ENCODE data around the gene SNRPA1. TPM values are rescaled to one million over a fixed set of nuclear protein-coding genes. Genes with fewer than 3 reads are reported as not detected.

Gene SNRPA1
- total and polyA plus RNA-seq, 9 of the 15 experiments (the other 6 are each of a cell fraction or from before 2014, with no cell fraction given): 62.7 to 245 (median 189) TPM

DNA sequence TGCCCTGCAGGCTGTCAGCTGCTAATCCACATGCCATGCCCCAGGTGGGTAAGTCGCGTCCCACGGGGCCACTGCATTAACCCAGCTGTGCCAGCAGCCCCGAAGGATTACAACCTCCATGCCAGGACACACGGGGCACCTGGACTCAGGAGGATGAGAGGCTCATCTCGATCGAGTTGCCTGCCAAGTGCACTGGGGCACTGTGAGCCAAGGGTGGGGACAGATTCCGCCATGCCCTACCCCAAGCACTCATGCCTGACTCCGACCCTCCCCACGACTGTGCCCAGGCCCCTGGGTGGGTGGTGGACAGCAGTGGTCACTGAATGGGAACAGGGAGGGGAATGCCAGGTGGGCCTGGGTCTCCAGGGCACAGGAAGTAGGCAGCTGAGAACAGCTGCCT lies 20.7 kb upstream of the SNRPA1 start (continued):
- TF ChIP-seq, protein P1, sequence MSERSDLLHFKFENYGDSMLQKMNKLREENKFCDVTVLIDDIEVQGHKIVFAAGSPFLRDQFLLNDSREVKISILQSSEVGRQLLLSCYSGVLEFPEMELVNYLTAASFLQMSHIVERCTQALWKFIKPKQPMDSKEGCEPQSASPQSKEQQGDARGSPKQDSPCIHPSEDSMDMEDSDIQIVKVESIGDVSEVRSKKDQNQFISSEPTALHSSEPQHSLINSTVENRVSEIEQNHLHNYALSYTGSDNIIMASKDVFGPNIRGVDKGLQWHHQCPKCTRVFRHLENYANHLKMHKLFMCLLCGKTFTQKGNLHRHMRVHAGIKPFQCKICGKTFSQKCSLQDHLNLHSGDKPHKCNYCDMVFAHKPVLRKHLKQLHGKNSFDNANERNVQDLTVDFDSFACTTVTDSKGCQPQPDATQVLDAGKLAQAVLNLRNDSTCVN (CRISPR knock-in tag; IDR thresholded peaks at IDR 0.05): no peak

DNA sequence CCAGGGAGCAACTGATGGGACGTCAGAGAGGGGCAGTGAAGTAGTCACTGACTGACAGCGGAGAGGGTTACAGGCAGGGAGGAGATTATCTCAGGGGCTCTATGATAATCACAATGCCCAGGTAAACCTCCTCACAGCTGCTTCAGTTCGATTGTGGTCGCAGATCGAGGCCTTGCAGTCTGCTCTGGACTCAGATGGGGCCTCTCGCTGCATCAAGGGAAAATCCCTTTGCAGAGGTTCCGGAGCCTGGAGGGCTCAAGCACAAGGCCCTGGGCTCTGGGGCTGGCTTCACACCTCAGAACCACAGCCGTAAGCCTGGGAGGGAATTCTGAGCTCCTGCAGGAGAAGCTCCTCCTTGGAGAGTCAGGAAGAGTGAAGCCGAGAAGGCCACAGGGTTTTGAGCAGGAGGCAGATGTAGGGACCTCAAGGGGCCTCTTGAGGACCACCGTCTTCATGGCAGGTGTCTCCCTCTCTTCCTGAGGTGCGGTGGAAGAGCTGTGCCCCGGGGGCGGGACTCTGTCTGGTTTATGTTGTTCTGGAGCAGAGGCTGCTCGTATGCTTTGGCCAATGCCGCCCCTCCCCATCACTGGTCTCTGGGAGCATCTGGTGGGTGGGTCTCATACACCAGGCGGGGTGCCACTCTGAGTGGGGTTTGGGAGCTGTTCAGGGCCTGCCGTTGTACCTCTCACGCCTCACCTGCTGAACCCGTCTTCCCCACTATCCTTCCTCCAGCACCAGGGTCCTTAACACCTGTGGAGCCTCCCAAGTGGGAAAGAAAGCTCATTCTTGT lies 19.5 kb upstream of the SNRPA1 start:
- no peak overlapping the region for H2AFZ ChIP-seq (ENCODE audit: low read depth, low read length)
- H3K9ac ChIP-seq (ENCODE audit: insufficient read depth in 1 of 2, low read depth in 2 of 2, low read length in 2 of 2): peak overlapping the region in 1 of 2 experiments; percentile 35; a peak in 1 of 4 replicates
- CTCF ChIA-PET (ENCODE audit: low intra/inter-chr PET ratio): no interaction called here
- intact Hi-C loops (cut with micrococcal nuclease) (no loop called here), in situ Hi-C loops (cut with MboI) (no loop called here)
- H4K20me1 ChIP-seq (replicated peaks; ENCODE audit: control insufficient read depth, insufficient read depth, low read length): no peaks in the 10 kb centered on the region; the same call in 1 of the 2 replicates
- no peaks in the 10 kb centered on the region for H3K9me1 ChIP-seq (ENCODE audit: control insufficient read depth, insufficient read depth, low read length)
- H3K4me3 ChIP-seq: no peak overlapping the region
- no peak; the same call in 1 of the 3 replicates for ATAC-seq
- no peak overlapping the region for H3K4me2 ChIP-seq (ENCODE audit: insufficient read depth, low read length)
- TF ChIP-seq TAL1 (IDR thresholded peaks at IDR 0.05) (no peak), L3MBTL2 (IDR thresholded peaks at IDR 0.05) (no peak), PHF21A (IDR thresholded peaks at IDR 0.05; ENCODE audit: borderline replicate concordance, low read depth) (no peak), ASH1L (IDR thresholded peaks at IDR 0.05; ENCODE audit: borderline replicate concordance, low read depth, partially characterized antibody) (no peak), GTF2F1 (IDR thresholded peaks at IDR 0.05; ENCODE audit: low read depth, low read length) (no peak), DACH1 (IDR thresholded peaks at IDR 0.05; ENCODE audit: partially characterized antibody) (no peak)
- TF ChIP-seq, protein P2, sequence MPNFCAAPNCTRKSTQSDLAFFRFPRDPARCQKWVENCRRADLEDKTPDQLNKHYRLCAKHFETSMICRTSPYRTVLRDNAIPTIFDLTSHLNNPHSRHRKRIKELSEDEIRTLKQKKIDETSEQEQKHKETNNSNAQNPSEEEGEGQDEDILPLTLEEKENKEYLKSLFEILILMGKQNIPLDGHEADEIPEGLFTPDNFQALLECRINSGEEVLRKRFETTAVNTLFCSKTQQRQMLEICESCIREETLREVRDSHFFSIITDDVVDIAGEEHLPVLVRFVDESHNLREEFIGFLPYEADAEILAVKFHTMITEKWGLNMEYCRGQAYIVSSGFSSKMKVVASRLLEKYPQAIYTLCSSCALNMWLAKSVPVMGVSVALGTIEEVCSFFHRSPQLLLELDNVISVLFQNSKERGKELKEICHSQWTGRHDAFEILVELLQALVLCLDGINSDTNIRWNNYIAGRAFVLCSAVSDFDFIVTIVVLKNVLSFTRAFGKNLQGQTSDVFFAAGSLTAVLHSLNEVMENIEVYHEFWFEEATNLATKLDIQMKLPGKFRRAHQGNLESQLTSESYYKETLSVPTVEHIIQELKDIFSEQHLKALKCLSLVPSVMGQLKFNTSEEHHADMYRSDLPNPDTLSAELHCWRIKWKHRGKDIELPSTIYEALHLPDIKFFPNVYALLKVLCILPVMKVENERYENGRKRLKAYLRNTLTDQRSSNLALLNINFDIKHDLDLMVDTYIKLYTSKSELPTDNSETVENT (CRISPR knock-in tag; IDR thresholded peaks at IDR 0.05): no peak
- no peaks in the 10 kb centered on the region for H3K9me3 ChIP-seq (replicated peaks; ENCODE audit: control insufficient read depth, insufficient read depth, low read depth, low read length)
- 31% methylated on average over 19 of the region's 19 CpGs for WGBS (ENCODE audit: insufficient coverage, low coverage, missing lambda C conversion rate)
- no peak for FAIRE-seq
- no peak overlapping the region for H3K27ac ChIP-seq (ENCODE audit: extremely low read depth, low read depth, low read length)
- no peaks in the 10 kb centered on the region; a peak in 1 of 5 replicates for H3K4me1 ChIP-seq (replicated peaks in 1 of 2; ENCODE audit: control insufficient read depth in 2 of 2, insufficient read depth in 2 of 2, low read length in 2 of 2)
- no peaks in the 10 kb centered on the region for H3K79me2 ChIP-seq (ENCODE audit: control insufficient read depth, insufficient read depth, low read length)
- POLR2A ChIA-PET: interaction anchor here (1.0 kb wide), 1 partner anchor 9 kb away, joined by 3 read pairs; no protein-coding TSS in a partner anchor
- BruUV-seq (replicated peaks): no TSS peak
- H3K27me3 ChIP-seq (ENCODE audit: control insufficient read depth in 2 of 2, insufficient read depth in 2 of 2, low read length in 2 of 2): peaks cover 0 to 37% of the 10 kb centered on the region in 2 experiments; a peak in 3 of 5 replicates
- no peaks in the 10 kb centered on the region for H3K36me3 ChIP-seq (ENCODE audit: control insufficient read depth, insufficient read depth, low read length)
- no peak for DNase-seq (ENCODE audit: extremely low read depth in 1 of 4, low spot score in 3 of 4)

Measured in K562 (cell line).